ENCODE measurements around the gene UBN1.

The UBN1 gene

DNA sequence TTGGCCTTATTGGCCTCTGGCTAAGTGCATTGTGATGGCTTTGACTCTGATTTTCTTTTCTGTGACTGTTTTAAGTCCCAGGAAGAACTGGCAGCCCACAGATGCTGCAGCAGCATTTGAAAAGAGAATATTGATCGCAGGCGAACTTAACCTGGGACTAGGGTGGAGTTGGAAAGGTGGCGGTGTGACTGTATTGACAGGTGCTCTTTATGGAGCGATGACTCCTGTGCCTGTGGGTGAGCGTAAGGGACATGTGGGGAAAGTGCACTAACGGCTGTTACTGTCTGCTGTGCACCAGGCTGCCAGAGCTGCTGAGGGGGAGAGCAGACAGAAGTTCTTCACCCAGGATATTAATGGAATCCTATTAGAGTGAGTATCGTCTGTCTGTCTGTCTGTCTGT is 21.3 kb downstream of the UBN1 start:
- H3K9me3 ChIP-seq (ENCODE audit: low read length): no peaks in the 10 kb centered on the region
- H3F3A ChIP-seq (ENCODE audit: insufficient read depth, low read length): no peaks in the 10 kb centered on the region
- peaks cover 65% of the 10 kb centered on the region for H3K36me3 ChIP-seq (ENCODE audit: insufficient read depth, low read length)
- H3K9me2 ChIP-seq (ENCODE audit: low read depth, low read length): no peaks in the 10 kb centered on the region
- no peaks in the 10 kb centered on the region for H3K27me3 ChIP-seq (ENCODE audit: insufficient read depth, low read length)
- H3K27ac ChIP-seq (ENCODE audit: low read depth, low read length, poor library complexity, severe bottlenecking): no peak overlapping the region
- TF ChIP-seq, protein P1, sequence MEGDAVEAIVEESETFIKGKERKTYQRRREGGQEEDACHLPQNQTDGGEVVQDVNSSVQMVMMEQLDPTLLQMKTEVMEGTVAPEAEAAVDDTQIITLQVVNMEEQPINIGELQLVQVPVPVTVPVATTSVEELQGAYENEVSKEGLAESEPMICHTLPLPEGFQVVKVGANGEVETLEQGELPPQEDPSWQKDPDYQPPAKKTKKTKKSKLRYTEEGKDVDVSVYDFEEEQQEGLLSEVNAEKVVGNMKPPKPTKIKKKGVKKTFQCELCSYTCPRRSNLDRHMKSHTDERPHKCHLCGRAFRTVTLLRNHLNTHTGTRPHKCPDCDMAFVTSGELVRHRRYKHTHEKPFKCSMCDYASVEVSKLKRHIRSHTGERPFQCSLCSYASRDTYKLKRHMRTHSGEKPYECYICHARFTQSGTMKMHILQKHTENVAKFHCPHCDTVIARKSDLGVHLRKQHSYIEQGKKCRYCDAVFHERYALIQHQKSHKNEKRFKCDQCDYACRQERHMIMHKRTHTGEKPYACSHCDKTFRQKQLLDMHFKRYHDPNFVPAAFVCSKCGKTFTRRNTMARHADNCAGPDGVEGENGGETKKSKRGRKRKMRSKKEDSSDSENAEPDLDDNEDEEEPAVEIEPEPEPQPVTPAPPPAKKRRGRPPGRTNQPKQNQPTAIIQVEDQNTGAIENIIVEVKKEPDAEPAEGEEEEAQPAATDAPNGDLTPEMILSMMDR (IDR thresholded peaks at IDR 0.05; ENCODE audit: low read length): no peak
- no peak for TF ChIP-seq EZH2 (IDR thresholded peaks at IDR 0.05; ENCODE audit: borderline replicate concordance, low read length)
- no peak overlapping the region for H3K4me3 ChIP-seq (ENCODE audit: low read depth, low read length, poor library complexity, severe bottlenecking)
- no peak overlapping the region for H3K4me2 ChIP-seq (ENCODE audit: low read length)
- peaks cover 19% of the 10 kb centered on the region for H3K79me2 ChIP-seq (ENCODE audit: insufficient read depth, low read length)
- no peak overlapping the region for H2AFZ ChIP-seq (ENCODE audit: low read length)
- H4K20me1 ChIP-seq (ENCODE audit: insufficient read depth, low read length): no peaks in the 10 kb centered on the region
- no peaks in the 10 kb centered on the region for H3K4me1 ChIP-seq (ENCODE audit: insufficient read depth, low read length, severe bottlenecking)
- H3K9ac ChIP-seq (ENCODE audit: low read length): no peak overlapping the region

DNA sequence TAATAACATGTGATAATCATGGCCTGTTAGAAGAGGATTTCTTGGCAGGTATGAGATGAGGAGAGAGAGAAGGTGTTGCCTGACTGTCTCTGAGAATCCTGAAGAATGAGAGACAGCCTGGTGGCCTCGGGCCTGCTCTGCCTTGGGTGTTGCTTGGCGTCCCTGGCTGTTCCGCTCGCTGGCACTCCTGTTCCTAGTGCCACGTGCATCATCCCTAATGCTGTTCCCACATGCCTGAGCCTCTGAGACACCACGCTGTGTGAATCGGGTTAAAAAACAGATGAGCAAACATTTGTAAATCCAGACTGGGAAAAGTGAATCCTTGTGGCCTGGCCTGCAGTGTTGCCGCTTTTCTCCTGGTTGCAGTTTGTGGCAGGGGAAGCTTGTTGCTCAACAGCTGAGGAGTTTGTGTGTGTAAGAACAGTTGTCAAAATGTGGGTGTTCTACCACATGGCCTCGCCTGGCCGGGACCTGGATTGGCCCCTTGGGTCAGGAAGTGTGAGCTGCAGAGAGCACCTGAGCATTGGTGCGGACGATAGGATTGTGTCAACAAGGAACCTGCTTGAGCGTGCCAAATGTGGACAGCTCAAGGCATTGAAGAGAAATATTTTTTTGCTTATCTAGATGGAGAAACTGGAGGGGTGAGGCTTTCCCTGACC is 22.0 kb downstream of the UBN1 start:
- Histone ChIP-seq H3K27ac (ENCODE audit: low read depth, low read length, poor library complexity, severe bottlenecking) (no peak overlapping the region), H3K4me3 (ENCODE audit: low read depth, low read length, poor library complexity, severe bottlenecking) (no peak overlapping the region), H3K9me3 (ENCODE audit: low read length) (no peaks in the 10 kb centered on the region), H3K36me3 (ENCODE audit: insufficient read depth, low read length) (peaks cover 69% of the 10 kb centered on the region), H3K9ac (ENCODE audit: low read length) (no peak overlapping the region), H3K9me2 (ENCODE audit: low read depth, low read length) (no peaks in the 10 kb centered on the region), H3K4me2 (ENCODE audit: low read length) (no peak overlapping the region), H4K20me1 (ENCODE audit: insufficient read depth, low read length) (no peaks in the 10 kb centered on the region), H3K27me3 (ENCODE audit: insufficient read depth, low read length) (no peaks in the 10 kb centered on the region), H2AFZ (ENCODE audit: low read length) (no peak overlapping the region), H3K4me1 (ENCODE audit: insufficient read depth, low read length, severe bottlenecking) (no peaks in the 10 kb centered on the region), H3K79me2 (ENCODE audit: insufficient read depth, low read length) (peaks cover 17% of the 10 kb centered on the region), H3F3A (ENCODE audit: insufficient read depth, low read length) (no peaks in the 10 kb centered on the region)
- TF ChIP-seq, protein P1 (IDR thresholded peaks at IDR 0.05; ENCODE audit: low read length): no peak
- TF ChIP-seq EZH2 (IDR thresholded peaks at IDR 0.05; ENCODE audit: borderline replicate concordance, low read length): no peak

DNA sequence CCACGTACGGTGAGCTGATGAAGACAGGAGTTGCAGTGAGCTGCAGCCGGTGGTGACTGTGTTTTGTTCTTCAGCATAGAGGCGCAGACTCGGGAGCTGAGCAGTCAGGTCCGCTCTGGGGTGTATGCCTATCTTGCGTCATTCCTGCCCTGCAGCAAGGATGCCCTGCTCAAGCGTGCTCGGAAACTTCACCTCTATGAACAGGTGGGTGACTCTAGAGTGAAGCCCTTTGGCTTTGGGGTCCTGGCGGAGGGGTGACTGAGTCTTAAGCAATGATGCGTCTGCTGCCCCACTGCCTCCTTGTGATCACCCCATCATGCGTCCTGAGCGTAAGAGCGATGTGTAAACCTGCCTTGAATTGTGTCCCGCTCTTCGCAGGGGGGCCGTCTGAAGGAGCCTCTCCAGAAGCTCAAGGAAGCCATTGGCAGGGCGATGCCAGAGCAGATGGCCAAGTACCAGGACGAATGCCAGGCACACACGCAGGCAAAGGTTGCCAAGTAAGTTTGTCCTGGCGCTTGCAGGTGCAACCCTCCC is 22.9 kb downstream of the UBN1 start:
- Histone ChIP-seq H3K27ac (ENCODE audit: low read depth, low read length, poor library complexity, severe bottlenecking) (no peak overlapping the region), H4K20me1 (ENCODE audit: insufficient read depth, low read length) (no peaks in the 10 kb centered on the region), H3K9me3 (ENCODE audit: low read length) (no peaks in the 10 kb centered on the region), H3K9me2 (ENCODE audit: low read depth, low read length) (no peaks in the 10 kb centered on the region), H3F3A (ENCODE audit: insufficient read depth, low read length) (no peaks in the 10 kb centered on the region), H3K9ac (ENCODE audit: low read length) (no peak overlapping the region), H3K36me3 (ENCODE audit: insufficient read depth, low read length) (peaks cover 71% of the 10 kb centered on the region), H3K4me1 (ENCODE audit: insufficient read depth, low read length, severe bottlenecking) (no peaks in the 10 kb centered on the region), H2AFZ (ENCODE audit: low read length) (no peak overlapping the region), H3K4me2 (ENCODE audit: low read length) (no peak overlapping the region), H3K27me3 (ENCODE audit: insufficient read depth, low read length) (no peaks in the 10 kb centered on the region), H3K79me2 (ENCODE audit: insufficient read depth, low read length) (peaks cover 8% of the 10 kb centered on the region), H3K4me3 (ENCODE audit: low read depth, low read length, poor library complexity, severe bottlenecking) (no peak overlapping the region)
- no peak for TF ChIP-seq EZH2 (IDR thresholded peaks at IDR 0.05; ENCODE audit: borderline replicate concordance, low read length)
- TF ChIP-seq, protein P1 (IDR thresholded peaks at IDR 0.05; ENCODE audit: low read length): no peak

Data from OCI-LY1 (cell line).